OCI-LY1 (cell line): ENCODE measurements around the gene C22orf15.

Experiments
- H2AFZ ChIP-seq: fragments of 200-600 bp; sonication (generic), shearing (Covaris generic); 2 replicates; pipeline ENCODE4 v1.6.0; 2014; ENCODE audit warnings: antibody characterized with exemption, mild to moderate bottlenecking, low read length
- H3F3A ChIP-seq: fragments of 200-600 bp; sonication (generic), shearing (Covaris generic); 2 replicates; pipeline ENCODE4 v1.6.0; 2014; ENCODE audit warnings: mild to moderate bottlenecking, antibody characterized with exemption, low read length, moderate library complexity; ENCODE audit not compliant: insufficient read depth
- H3K27ac ChIP-seq: fragments of 200-600 bp; sonication (generic); 2 replicates; pipeline ENCODE4 v1.5.1; 2014; ENCODE audit warnings: low read length, mixed run types, mild to moderate bottlenecking, low read depth; ENCODE audit not compliant: poor library complexity, severe bottlenecking
- H3K27me3 ChIP-seq: fragments of 200-600 bp; sonication (generic); 2 replicates; pipeline ENCODE4 v1.6.0; 2014; ENCODE audit warnings: antibody characterized with exemption, mild to moderate bottlenecking, low read length, moderate library complexity; ENCODE audit not compliant: insufficient read depth
- H3K36me3 ChIP-seq: fragments of 200-600 bp; sonication (generic); 2 replicates; pipeline ENCODE4 v1.6.1; 2014; ENCODE audit warnings: mild to moderate bottlenecking, antibody characterized with exemption, low read length, moderate library complexity, mixed read lengths; ENCODE audit not compliant: insufficient read depth
- H3K4me1 ChIP-seq: fragments of 200-600 bp; sonication (generic); 2 replicates; pipeline ENCODE4 v1.5.1; 2014; ENCODE audit warnings: mild to moderate bottlenecking, low read length, moderate library complexity; ENCODE audit not compliant: insufficient read depth, severe bottlenecking
- H3K4me2 ChIP-seq: fragments of 200-600 bp; sonication (generic), shearing (Covaris generic); 2 replicates; pipeline ENCODE4 v1.6.1; 2014; ENCODE audit warnings: low read length
- H3K4me3 ChIP-seq: fragments of 200-600 bp; sonication (generic); 2 replicates; pipeline ENCODE4 v1.5.1; 2014; ENCODE audit warnings: low read length, low read depth, mild to moderate bottlenecking, mixed read lengths; ENCODE audit not compliant: poor library complexity, severe bottlenecking
- H3K79me2 ChIP-seq: fragments of 200-600 bp; shearing (Covaris generic); 2 replicates; pipeline ENCODE4 v1.6.1; 2016; ENCODE audit warnings: mixed run types, low read length, mixed read lengths; ENCODE audit not compliant: insufficient read depth
- H3K9ac ChIP-seq: fragments of 200-600 bp; sonication (generic), shearing (Covaris generic); 2 replicates; pipeline ENCODE4 v1.6.1; 2014; ENCODE audit warnings: mild to moderate bottlenecking, low read length, mixed read lengths
- H3K9me2 ChIP-seq: fragments of 200-600 bp; sonication (generic), shearing (Covaris generic); 2 replicates; pipeline ENCODE4 v1.6.1; 2014; ENCODE audit warnings: low read depth, mild to moderate bottlenecking, low read length, mixed read lengths
- H3K9me3 ChIP-seq: fragments of 200-600 bp; shearing (Covaris generic); 2 replicates; pipeline ENCODE4 v1.6.1; 2014; ENCODE audit warnings: low read length, mixed read lengths
- H4K20me1 ChIP-seq: fragments of 200-600 bp; sonication (generic), shearing (Covaris generic); 2 replicates; pipeline ENCODE4 v1.6.0; 2016; ENCODE audit warnings: mild to moderate bottlenecking, low read length; ENCODE audit not compliant: insufficient read depth
- CTCF ChIP-seq: fragments of 200-600 bp; sonication (generic), shearing (Covaris generic); IDR thresholded peaks from 2 replicates; pipeline ENCODE4 v1.5.1; 2017; ENCODE audit warnings: mild to moderate bottlenecking, antibody characterized with exemption, low read length, moderate library complexity, mixed read lengths
- EZH2 ChIP-seq: fragments of 200-600 bp; sonication (generic), shearing (Covaris generic); IDR thresholded peaks from 2 replicates; pipeline ENCODE4 v1.8.0; 2017; ENCODE audit warnings: borderline replicate concordance, mixed run types, mild to moderate bottlenecking, antibody characterized with exemption, low read length, moderate library complexity, mixed read lengths

Gene C22orf15

DNA sequence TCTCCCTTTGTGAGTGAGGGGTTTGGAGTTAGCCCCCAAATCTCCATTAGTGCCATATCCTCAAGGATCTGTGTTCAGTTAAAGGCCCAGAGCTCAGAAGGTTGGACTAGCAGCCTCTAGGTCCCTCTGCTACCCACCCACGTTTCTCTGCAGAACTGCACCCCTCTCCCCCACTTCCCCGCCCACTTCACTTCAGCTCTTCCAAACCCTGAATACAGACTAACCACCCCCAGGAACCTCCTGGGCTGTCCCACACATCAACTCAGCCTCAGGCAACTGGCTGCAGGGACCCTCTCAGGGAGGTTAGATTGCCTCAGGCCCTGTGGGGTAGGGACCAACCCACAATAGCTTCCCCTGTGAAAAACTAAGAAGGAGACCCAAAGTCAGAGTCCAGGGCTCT lies 9.4 kb upstream of the C22orf15 start:
- H3K36me3 ChIP-seq: no peaks in the 10 kb centered on the region
- H3K4me3 ChIP-seq: peak overlapping the region; percentile 94
- H3F3A ChIP-seq: peaks cover 4% of the 10 kb centered on the region; the same call in 1 of the 2 replicates
- H3K9me2 ChIP-seq: no peaks in the 10 kb centered on the region
- H3K4me1 ChIP-seq: peaks cover 66% of the 10 kb centered on the region
- peak overlapping the region; percentile 98 for H3K4me2 ChIP-seq
- peak overlapping the region; percentile 94 for H3K27ac ChIP-seq
- no peaks in the 10 kb centered on the region for H4K20me1 ChIP-seq
- TF ChIP-seq EZH2: no peak
- no peak for TF ChIP-seq CTCF
- H3K27me3 ChIP-seq: no peaks in the 10 kb centered on the region
- H3K9me3 ChIP-seq: no peaks in the 10 kb centered on the region
- H3K79me2 ChIP-seq: no peaks in the 10 kb centered on the region
- no peak overlapping the region for H2AFZ ChIP-seq
- peak overlapping the region; percentile 97 for H3K9ac ChIP-seq

DNA sequence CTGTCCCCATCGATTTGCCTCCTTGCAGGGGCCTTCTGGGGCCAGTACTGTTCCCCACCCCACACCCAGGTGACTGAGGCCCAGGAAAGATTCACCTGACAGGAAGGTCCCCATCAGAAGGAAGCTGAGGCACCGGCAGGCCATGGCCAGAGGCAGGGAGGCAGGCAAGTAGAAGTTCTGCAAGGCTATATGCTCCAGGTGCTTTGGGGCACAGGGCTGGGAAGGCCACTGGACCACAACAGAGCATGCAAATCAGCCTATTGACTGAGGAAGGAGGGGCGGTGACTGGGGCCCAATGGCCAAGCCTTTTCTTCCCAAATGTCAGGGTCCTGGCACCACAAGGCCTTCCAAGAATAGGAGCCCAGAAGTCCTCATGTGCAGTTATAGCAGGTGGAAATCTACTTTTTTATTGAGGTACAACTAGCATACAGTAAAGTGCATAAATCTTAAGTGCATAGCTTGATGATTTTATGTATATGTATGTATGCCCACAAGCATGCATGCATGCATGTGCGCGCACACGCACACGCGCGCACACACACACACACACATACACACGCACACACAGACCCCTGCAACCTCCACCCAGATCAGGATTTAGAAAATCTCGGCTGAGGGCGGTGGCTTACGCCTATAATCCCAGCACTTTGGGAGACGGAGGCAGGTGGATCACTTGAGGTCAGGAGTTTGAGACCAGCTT lies 8.4 kb upstream of the C22orf15 start, which contains the start of gene VPREB3:
VPREB3 (minus strand) TSS at position 206 of the 700 bp plus-strand sequence; CDS start at position 144, 62 bp downstream.
- peak within 1 kb of the TSS; percentile 94 for H3K4me3 ChIP-seq
- H3K9me3 ChIP-seq: no peaks in the 10 kb centered on the region
- peaks cover 4% of the 10 kb centered on the region; the same call in 1 of the 2 replicates for H3F3A ChIP-seq
- peak within 1 kb of the TSS; percentile 98 for H3K4me2 ChIP-seq
- peak within 1 kb of the TSS; percentile 94 for H3K27ac ChIP-seq
- peak within 1 kb of the TSS; percentile 97 for H3K9ac ChIP-seq
- TF ChIP-seq EZH2 (no peak), CTCF (no peak)
- H3K27me3 ChIP-seq: no peaks in the 10 kb centered on the region
- H3K36me3 ChIP-seq: no peaks in the 10 kb centered on the region
- H3K4me1 ChIP-seq: peaks cover 66% of the 10 kb centered on the region
- no peaks in the 10 kb centered on the region for H3K79me2 ChIP-seq
- H2AFZ ChIP-seq: no peak within 1 kb of the TSS
- H4K20me1 ChIP-seq: no peaks in the 10 kb centered on the region
- no peaks in the 10 kb centered on the region for H3K9me2 ChIP-seq

- Histone ChIP-seq H3K27me3 (no peaks in the 10 kb centered on the region), H3K4me3 (no peak overlapping the region), H2AFZ (no peak overlapping the region), H4K20me1 (no peaks in the 10 kb centered on the region), H3K9me3 (no peaks in the 10 kb centered on the region), H3K79me2 (no peaks in the 10 kb centered on the region), H3K27ac (peak overlapping the region; percentile 94), H3K36me3 (no peaks in the 10 kb centered on the region), H3K9ac (no peak overlapping the region; the same call in 1 of the 2 replicates), H3F3A (peaks cover 7% of the 10 kb centered on the region), H3K4me2 (peak overlapping the region; percentile 98; the same call in 1 of the 2 replicates), H3K4me1 (peaks cover 61% of the 10 kb centered on the region), H3K9me2 (no peaks in the 10 kb centered on the region)
- TF ChIP-seq EZH2: no peak
- TF ChIP-seq CTCF: no peak
Measured at GRCh38 chr22:23754980-23755636, 7.7 kb upstream of the C22orf15 start.
